A549 (cell line): ENCODE measurements around the gene PUDP. TPM values are rescaled to one million over a fixed set of nuclear protein-coding genes. Genes with fewer than 3 reads are reported as not detected.

Source experiments
- ATAC-seq, 2 experiments: fragments of 200-7000 bp in 1 of 2; fragments of >200 bp in 1 of 2; cut with Nextera tagmentation in 1 of 2; cut with Tn5 transposase in 1 of 2; 3 replicates each; pipeline versions ENCODE4 v1.8.0 to v1.9.1; 2018 to 2020; ENCODE audit warnings: mild to moderate bottlenecking in 1 of 2, moderate library complexity in 1 of 2
- CTCF ChIA-PET: fragments of 300-600 bp; sonication (Branson Sonifier 250); formaldehyde crosslinking; extraction: SDS; loops from one replicate; lab custom pipeline; 2021; ENCODE audit warnings: antibody characterized with exemption, inconsistent platforms; lab: Yijun Ruan, JAX
- POLR2A ChIA-PET: fragments of 350-600 bp; formaldehyde crosslinking; extraction: SDS; loops from one replicate; lab custom pipeline; 2021; ENCODE audit warnings: antibody characterized with exemption, inconsistent platforms; lab: Yijun Ruan, JAX
- DNase-seq, 2 experiments: peaks; one replicate each; pipeline versions ENCODE4 v3.0.0 to v3.0.0-alpha.2; 2011 to 2016; ENCODE audit warnings: low read depth in 1 of 2, low spot score in 1 of 2
- FAIRE-seq: peaks from 2 replicates; lab custom pipeline; 2011; peaks lifted over from hg19 to GRCh38; lab: Jason Lieb, UNC
- H3K27ac ChIP-seq, 2 experiments: fragments of >200 bp; sonication (Bioruptor Twin); formaldehyde crosslinking; 3 replicates each; pipeline ENCODE4 v1.5.1; 2016 to 2017
- H3K4me1 ChIP-seq: fragments of >200 bp; sonication (Bioruptor Twin); formaldehyde crosslinking; 3 replicates; pipeline ENCODE4 v1.6.1; 2016
- H3K4me2 ChIP-seq: fragments of >200 bp; sonication (Bioruptor Twin); formaldehyde crosslinking; 3 replicates; pipeline ENCODE4 v1.6.1; 2016
- H3K4me3 ChIP-seq: fragments of >200 bp; sonication (Bioruptor Twin); formaldehyde crosslinking; 3 replicates; pipeline ENCODE4 v1.5.1; 2016
- H3K9me3 ChIP-seq: fragments of >200 bp; sonication (Bioruptor Twin); formaldehyde crosslinking; 3 replicates; pipeline ENCODE4 v1.6.1; 2016
- CBX2 ChIP-seq: fragments of 200-600 bp; sonication (generic); IDR thresholded peaks from 2 replicates; pipeline ENCODE4 v1.6.1; 2016; ENCODE audit warnings: low read depth, mild to moderate bottlenecking, borderline replicate concordance
- CHD4 ChIP-seq: fragments of 200-600 bp; sonication (generic); IDR thresholded peaks from 2 replicates; pipeline ENCODE4 v1.6.1; 2016; ENCODE audit warnings: antibody characterized with exemption, mild to moderate bottlenecking, borderline replicate concordance
- EHMT2 ChIP-seq: fragments of 200-600 bp; sonication (generic); IDR thresholded peaks from 2 replicates; pipeline ENCODE4 v1.6.1; 2016; ENCODE audit warnings: antibody characterized with exemption, low read depth, mild to moderate bottlenecking, moderate library complexity
- ELK1 ChIP-seq: fragments of 150-350 bp; IDR thresholded peaks from 2 replicates; pipeline ENCODE4 v1.6.1; 2014; ENCODE audit warnings: low read depth, mild to moderate bottlenecking, low read length
- ESRRA ChIP-seq: fragments of 150-350 bp; IDR thresholded peaks from 2 replicates; pipeline ENCODE4 v1.6.1; 2014; ENCODE audit warnings: mild to moderate bottlenecking, low read length, borderline replicate concordance
- FOSL2 ChIP-seq, 2 experiments: fragments of 450-650 bp in 1 of 2; fragments of >200 bp in 1 of 2; sonication (Bioruptor Twin) in 1 of 2; formaldehyde crosslinking; IDR thresholded peaks; 2 replicates each; pipeline versions ENCODE4 v1.5.0 to v1.6.1; 2016 to 2020; ENCODE audit warnings: mild to moderate bottlenecking in 1 of 2, moderate library complexity in 1 of 2
- GATA3 ChIP-seq: IDR thresholded peaks from 2 replicates; pipeline ENCODE4 v1.6.1; 2012; ENCODE audit warnings: borderline replicate concordance
- HDAC2 ChIP-seq: fragments of 200-600 bp; sonication (generic); IDR thresholded peaks from 2 replicates; pipeline ENCODE4 v1.6.1; 2016
- HES2 ChIP-seq: fragments of >200 bp; sonication (Bioruptor Twin); formaldehyde crosslinking; IDR thresholded peaks from 2 replicates; pipeline ENCODE4 v1.6.1; 2016
- HEYL ChIP-seq: fragments of 250-450 bp; sonication (Bioruptor Pico); IDR thresholded peaks from 2 replicates; pipeline ENCODE4 v1.8.0; 2021; ENCODE audit warnings: mild to moderate bottlenecking, moderate library complexity
- HOXB13 ChIP-seq: fragments of 250-450 bp; sonication (Bioruptor Pico); IDR thresholded peaks from 2 replicates; pipeline ENCODE4 v1.5.0; 2020; ENCODE audit warnings: low read depth, mild to moderate bottlenecking, moderate library complexity
- KDM1A ChIP-seq: fragments of 200-600 bp; sonication (generic); IDR thresholded peaks from 2 replicates; pipeline ENCODE4 v1.6.1; 2016; ENCODE audit warnings: low read depth, mild to moderate bottlenecking
- MAFK ChIP-seq: fragments of 450-650 bp; IDR thresholded peaks from 2 replicates; pipeline ENCODE4 v1.6.1; 2014; ENCODE audit not compliant: partially characterized antibody
- PHF8 ChIP-seq: fragments of 200-600 bp; sonication (generic); IDR thresholded peaks from 2 replicates; pipeline ENCODE4 v1.6.1; 2016; ENCODE audit warnings: low read depth, mild to moderate bottlenecking, antibody characterized with exemption, moderate library complexity, borderline replicate concordance
- POLR2A ChIP-seq: IDR thresholded peaks from 2 replicates; pipeline ENCODE4 v1.6.1; 2012; ENCODE audit warnings: mild to moderate bottlenecking, low read length
- POLR2AphosphoS2 ChIP-seq: conservative IDR thresholded peaks from 2 replicates; pipeline ENCODE4 v1.6.1; 2012; ENCODE audit warnings: low read length, improper control_type of control experiment, inconsistent platforms
- RAD21 ChIP-seq, 2 experiments: fragments of >200 bp in 1 of 2; sonication (Bioruptor Twin) in 1 of 2; formaldehyde crosslinking in 1 of 2; IDR thresholded peaks in 1 of 2; conservative IDR thresholded peaks in 1 of 2; 2 replicates in 1 of 2; 3 replicates in 1 of 2; pipeline ENCODE4 v1.6.1; 2012 to 2018; ENCODE audit warnings: inconsistent platforms in 1 of 2
- RCOR1 ChIP-seq: fragments of 150-350 bp; IDR thresholded peaks from 2 replicates; pipeline ENCODE4 v1.6.1; 2014; ENCODE audit warnings: antibody characterized with exemption, low read length, low read depth
- RFX5 ChIP-seq: fragments of 450-650 bp; IDR thresholded peaks from 2 replicates; pipeline ENCODE4 v1.7.1; 2014; ENCODE audit warnings: antibody characterized with exemption, mild to moderate bottlenecking, moderate library complexity
- SMC3 ChIP-seq: fragments of >200 bp; sonication (Bioruptor Twin); formaldehyde crosslinking; IDR thresholded peaks from 3 replicates; pipeline ENCODE4 v1.6.1; 2018; ENCODE audit warnings: inconsistent platforms
- TFCP2L1 ChIP-seq: fragments of 250-450 bp; sonication (Bioruptor Pico); IDR thresholded peaks from 2 replicates; pipeline ENCODE4 v1.5.0; 2021; ENCODE audit warnings: mild to moderate bottlenecking
- ZC3H11A ChIP-seq: fragments of 450-650 bp; IDR thresholded peaks from 2 replicates; pipeline ENCODE4 v1.6.1; 2014; ENCODE audit warnings: antibody characterized with exemption, mild to moderate bottlenecking
- ZSCAN20 ChIP-seq: fragments of 250-450 bp; sonication (Bioruptor Pico); IDR thresholded peaks from 2 replicates; pipeline ENCODE4 v1.8.0; 2022; ENCODE audit warnings: mild to moderate bottlenecking, moderate library complexity
- WGBS: methylation state at CpG from one replicate; pipeline ENCODE4 v1.1.6; 2017; ENCODE audit errors: missing lambda C conversion rate; 5-methylcytosine and 5-hydroxymethylcytosine counted together
- polyA plus RNA-seq, 4 experiments: library from polyadenylated mRNA; depleted of rRNA in 3 of 4; stranded (reverse); fragments of >200 nt; fragmentation: RNase III in 1 of 4; extraction: RNeasy Plus Mini Kit Qiagen cat#74134 plus additional on column Dnase treatment in 1 of 4; gene quantifications; 2 replicates in 3 of 4; 3 replicates in 1 of 4; pipeline ENCODE4 v1.2.3, GENCODE V29; 2011 to 2017
- TF ChIP-seq, protein P1 (sequence below): fragments of >200 bp; sonication (Bioruptor Twin); formaldehyde crosslinking; IDR thresholded peaks from 3 replicates; pipeline ENCODE4 v1.5.1; 2016
- TF ChIP-seq, protein P2 (sequence below): fragments of 450-650 bp; IDR thresholded peaks from 2 replicates; pipeline ENCODE4 v1.6.1; 2014; ENCODE audit warnings: antibody characterized with exemption

The PUDP gene
- polyA plus RNA-seq, 2 of the 4 experiments (the other 2 are of a cell fraction): 26.2 to 50.7 TPM

DNA sequence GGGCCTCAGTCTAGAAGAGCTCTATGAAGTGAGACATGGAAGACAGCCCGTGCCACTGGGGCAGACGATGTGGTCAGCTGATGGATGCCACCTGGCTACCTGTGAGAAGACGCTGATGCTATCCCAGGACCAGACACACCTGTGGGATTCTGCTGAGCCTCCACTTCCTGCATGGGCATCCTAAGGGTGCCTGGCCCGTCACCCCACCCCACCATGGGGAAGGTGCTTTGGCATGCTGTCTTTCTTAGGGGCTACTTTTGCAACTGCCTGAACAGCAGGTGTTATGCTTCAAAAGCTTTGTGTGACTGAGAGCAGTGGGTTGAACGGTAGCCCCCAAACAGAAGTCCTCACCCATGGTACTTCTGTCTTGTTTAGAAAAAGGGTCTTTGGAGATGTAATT, 65.4 kb downstream of the PUDP start:
- H3K4me2 ChIP-seq: no peak overlapping the region
- H3K27ac ChIP-seq: no peak overlapping the region
- no peaks in the 10 kb centered on the region for H3K9me3 ChIP-seq
- peaks cover 5% of the 10 kb centered on the region; the same call in 1 of the 3 replicates for H3K4me1 ChIP-seq
- 57% methylated on average over 3 of the region's 5 CpGs for whole genome bisulfite sequencing
- no peak for DNase-seq
- ATAC-seq: no peak
- CTCF ChIA-PET: no interaction called here
- TF ChIP-seq ZC3H11A (no peak), CHD4 (no peak), HES2 (no peak), ESRRA (no peak), PHF8 (no peak), POLR2AphosphoS2 (no peak), FOSL2 (IDR thresholded peaks at IDR 0.05) (no peak), FOSL2 (CRISPR knock-in tag; IDR thresholded peaks at IDR 0.05) (no peak), HDAC2 (no peak), GATA3 (no peak), RCOR1 (no peak), CBX2 (no peak)
- TF ChIP-seq, protein P1, sequence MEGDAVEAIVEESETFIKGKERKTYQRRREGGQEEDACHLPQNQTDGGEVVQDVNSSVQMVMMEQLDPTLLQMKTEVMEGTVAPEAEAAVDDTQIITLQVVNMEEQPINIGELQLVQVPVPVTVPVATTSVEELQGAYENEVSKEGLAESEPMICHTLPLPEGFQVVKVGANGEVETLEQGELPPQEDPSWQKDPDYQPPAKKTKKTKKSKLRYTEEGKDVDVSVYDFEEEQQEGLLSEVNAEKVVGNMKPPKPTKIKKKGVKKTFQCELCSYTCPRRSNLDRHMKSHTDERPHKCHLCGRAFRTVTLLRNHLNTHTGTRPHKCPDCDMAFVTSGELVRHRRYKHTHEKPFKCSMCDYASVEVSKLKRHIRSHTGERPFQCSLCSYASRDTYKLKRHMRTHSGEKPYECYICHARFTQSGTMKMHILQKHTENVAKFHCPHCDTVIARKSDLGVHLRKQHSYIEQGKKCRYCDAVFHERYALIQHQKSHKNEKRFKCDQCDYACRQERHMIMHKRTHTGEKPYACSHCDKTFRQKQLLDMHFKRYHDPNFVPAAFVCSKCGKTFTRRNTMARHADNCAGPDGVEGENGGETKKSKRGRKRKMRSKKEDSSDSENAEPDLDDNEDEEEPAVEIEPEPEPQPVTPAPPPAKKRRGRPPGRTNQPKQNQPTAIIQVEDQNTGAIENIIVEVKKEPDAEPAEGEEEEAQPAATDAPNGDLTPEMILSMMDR: no peak
- TF ChIP-seq, protein P2, sequence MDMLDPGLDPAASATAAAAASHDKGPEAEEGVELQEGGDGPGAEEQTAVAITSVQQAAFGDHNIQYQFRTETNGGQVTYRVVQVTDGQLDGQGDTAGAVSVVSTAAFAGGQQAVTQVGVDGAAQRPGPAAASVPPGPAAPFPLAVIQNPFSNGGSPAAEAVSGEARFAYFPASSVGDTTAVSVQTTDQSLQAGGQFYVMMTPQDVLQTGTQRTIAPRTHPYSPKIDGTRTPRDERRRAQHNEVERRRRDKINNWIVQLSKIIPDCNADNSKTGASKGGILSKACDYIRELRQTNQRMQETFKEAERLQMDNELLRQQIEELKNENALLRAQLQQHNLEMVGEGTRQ: no peak
- TF ChIP-seq, all 56 proteins: peak for 0
- no peak for FAIRE-seq
- no peak overlapping the region for H3K4me3 ChIP-seq
- POLR2A ChIA-PET: no interaction called here

DNA sequence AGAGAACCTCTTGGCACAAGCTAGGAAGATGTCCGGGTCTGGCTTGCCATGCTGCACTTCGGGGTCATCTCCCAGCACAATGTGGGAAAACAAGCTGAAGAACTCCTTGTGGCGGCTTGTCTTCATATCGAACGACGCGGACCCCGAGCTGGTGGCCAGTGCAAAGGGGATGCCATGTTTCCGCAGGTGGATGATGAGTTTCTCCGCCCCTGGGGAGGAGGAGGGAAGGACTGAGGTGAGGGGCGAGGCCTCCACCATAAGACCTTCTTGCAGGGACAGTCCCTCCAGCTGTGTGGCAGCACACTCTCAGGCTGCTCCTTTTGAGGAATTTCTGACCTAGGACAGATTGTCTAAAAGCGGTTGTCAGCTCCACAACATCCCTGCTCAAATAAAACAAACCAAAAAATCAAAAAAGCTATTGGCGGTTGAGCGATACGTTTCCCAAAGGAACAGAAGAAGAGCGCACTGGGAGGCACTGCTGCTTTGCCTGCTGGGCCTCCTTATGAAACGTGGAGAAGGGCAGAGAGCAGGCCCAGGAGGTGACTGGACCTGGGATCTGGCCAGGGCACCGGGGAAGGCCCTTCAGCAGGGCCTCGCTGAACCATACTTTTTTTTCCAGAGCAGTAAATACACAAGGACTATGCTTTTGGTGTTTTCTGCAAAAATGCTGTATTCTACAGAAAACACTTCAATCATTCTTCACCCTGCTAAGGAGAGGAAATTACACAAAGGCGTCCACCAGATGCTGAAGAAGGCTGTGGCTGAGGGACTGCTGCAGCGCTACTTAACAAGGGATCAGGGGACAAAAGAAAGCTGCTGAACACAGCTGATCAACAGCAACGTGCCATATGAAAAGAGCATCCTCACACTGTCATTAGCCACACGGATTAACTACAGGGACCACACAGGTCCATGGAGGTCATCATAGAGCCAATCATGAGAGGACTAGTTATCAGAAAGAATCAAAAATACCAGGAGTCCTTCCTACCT, 70.4 kb downstream of the PUDP start:
- no peak for ATAC-seq
- H3K4me3 ChIP-seq: no peak overlapping the region
- no peak for TF ChIP-seq RAD21 (conservative IDR thresholded peaks at IDR 0.05 in 1 of 2, IDR thresholded peaks at IDR 0.05 in 1 of 2)
- no peak for TF ChIP-seq RFX5
- TF ChIP-seq POLR2A: no peak
- no peak for TF ChIP-seq TFCP2L1 (CRISPR knock-in tag)
- no peak for TF ChIP-seq ZC3H11A
- TF ChIP-seq CHD4: no peak
- no peak for TF ChIP-seq ZSCAN20 (CRISPR knock-in tag)
- no peak for TF ChIP-seq ELK1
- no peak for TF ChIP-seq FOSL2 (IDR thresholded peaks at IDR 0.05)
- TF ChIP-seq FOSL2 (CRISPR knock-in tag; IDR thresholded peaks at IDR 0.05): no peak
- no peak for TF ChIP-seq HEYL (CRISPR knock-in tag)
- TF ChIP-seq, protein P1: no peak
- no peak for TF ChIP-seq SMC3
- TF ChIP-seq KDM1A: no peak
- no peak for TF ChIP-seq ESRRA
- TF ChIP-seq HOXB13: no peak
- no peak for TF ChIP-seq POLR2AphosphoS2
- TF ChIP-seq EHMT2: no peak
- no peak for TF ChIP-seq MAFK
- TF ChIP-seq, all 56 proteins: peak for 0
- ChIA-PET POLR2A (no interaction called here), CTCF (no interaction called here)
- H3K4me2 ChIP-seq: no peak overlapping the region
- FAIRE-seq (no peak), DNase-seq (no peak)
- 94% methylated on average over 12 of the region's 23 CpGs for WGBS
- H3K9me3 ChIP-seq: no peaks in the 10 kb centered on the region
- H3K4me1 ChIP-seq: no peaks in the 10 kb centered on the region
- H3K27ac ChIP-seq: no peak overlapping the region
